Measurements from ENCODE around the gene ACP5.

Gene ACP5

GRCh38 chr19:11563532-11563931 lies 13.9 kb downstream of the ACP5 start:
- Histone ChIP-seq H4K20me1 (ENCODE audit: insufficient read depth) (no peaks in the 10 kb centered on the region), H3K27ac (no peak overlapping the region), H3K9ac (no peak overlapping the region), H2AFZ (ENCODE audit: low read depth) (no peak overlapping the region), H3K27me3 (ENCODE audit: insufficient read depth, low read depth) (no peaks in the 10 kb centered on the region), H3K4me3 (IDR thresholded peaks at IDR 0.05; ENCODE audit: insufficient read depth, low read depth, low read length) (no peak overlapping the region), H3K36me3 (ENCODE audit: insufficient read depth) (no peaks in the 10 kb centered on the region), H3K4me1 (ENCODE audit: low read depth, poor library complexity, severe bottlenecking) (peaks cover 6% of the 10 kb centered on the region), H3K79me2 (ENCODE audit: insufficient read depth, low read depth) (peaks cover 2% of the 10 kb centered on the region), H3K4me2 (no peak overlapping the region)
- no peak for TF ChIP-seq CTCF (conservative IDR thresholded peaks at IDR 0.05; ENCODE audit: low read depth, low read length)

- Histone ChIP-seq H3K27me3 (ENCODE audit: insufficient read depth, low read depth) (no peaks in the 10 kb centered on the region), H2AFZ (ENCODE audit: low read depth) (no peak overlapping the region), H3K9ac (no peak overlapping the region), H3K4me2 (no peak overlapping the region; the same call in 1 of the 2 replicates), H3K79me2 (ENCODE audit: insufficient read depth, low read depth) (peaks cover 12% of the 10 kb centered on the region), H3K36me3 (ENCODE audit: insufficient read depth) (no peaks in the 10 kb centered on the region), H3K4me3 (IDR thresholded peaks at IDR 0.05; ENCODE audit: insufficient read depth, low read depth, low read length) (no peak overlapping the region), H3K27ac (no peak overlapping the region), H3K4me1 (ENCODE audit: low read depth, poor library complexity, severe bottlenecking) (peaks cover 12% of the 10 kb centered on the region), H4K20me1 (ENCODE audit: insufficient read depth) (no peaks in the 10 kb centered on the region)
- TF ChIP-seq CTCF (conservative IDR thresholded peaks at IDR 0.05; ENCODE audit: low read depth, low read length): peak; percentile 70
These were observed 16.9 kb downstream of the ACP5 start for GRCh38 chr19:11560404-11561051.

GRCh38 chr19:11558881-11559828 lies 18.3 kb downstream of the ACP5 start, which contains the start of gene ELOF1:
Gene ELOF1 (minus strand): TSS chr19:11559230. CDS start chr19:11554347, 4,883 bp downstream.
- H3K4me3 ChIP-seq (IDR thresholded peaks at IDR 0.05; ENCODE audit: insufficient read depth, low read depth, low read length): no peak within 1 kb of the TSS
- H2AFZ ChIP-seq (ENCODE audit: low read depth): peak within 1 kb of the TSS; percentile 92
- H3K9ac ChIP-seq: peak within 1 kb of the TSS; percentile 40; the same call in 1 of the 2 replicates
- H3K36me3 ChIP-seq (ENCODE audit: insufficient read depth): no peaks in the 10 kb centered on the region
- TF ChIP-seq CTCF (conservative IDR thresholded peaks at IDR 0.05; ENCODE audit: low read depth, low read length): no peak
- H4K20me1 ChIP-seq (ENCODE audit: insufficient read depth): no peaks in the 10 kb centered on the region
- no peaks in the 10 kb centered on the region for H3K27me3 ChIP-seq (ENCODE audit: insufficient read depth, low read depth)
- peak within 1 kb of the TSS; percentile 44; the same call in 1 of the 2 replicates for H3K27ac ChIP-seq
- peak within 1 kb of the TSS; percentile 72 for H3K4me2 ChIP-seq
- H3K4me1 ChIP-seq (ENCODE audit: low read depth, poor library complexity, severe bottlenecking): peaks cover 12% of the 10 kb centered on the region
- H3K79me2 ChIP-seq (ENCODE audit: insufficient read depth, low read depth): peaks cover 12% of the 10 kb centered on the region

- Histone ChIP-seq H3K4me3 (IDR thresholded peaks at IDR 0.05; ENCODE audit: insufficient read depth, low read depth, low read length) (no peak overlapping the region), H3K27me3 (ENCODE audit: insufficient read depth, low read depth) (no peaks in the 10 kb centered on the region), H3K4me1 (ENCODE audit: low read depth, poor library complexity, severe bottlenecking) (peaks cover 12% of the 10 kb centered on the region), H3K4me2 (no peak overlapping the region), H3K27ac (no peak overlapping the region), H2AFZ (ENCODE audit: low read depth) (no peak overlapping the region), H3K36me3 (ENCODE audit: insufficient read depth) (no peaks in the 10 kb centered on the region), H3K9ac (no peak overlapping the region), H3K79me2 (ENCODE audit: insufficient read depth, low read depth) (peaks cover 12% of the 10 kb centered on the region), H4K20me1 (ENCODE audit: insufficient read depth) (no peaks in the 10 kb centered on the region)
- TF ChIP-seq CTCF (conservative IDR thresholded peaks at IDR 0.05; ENCODE audit: low read depth, low read length): no peak
These were observed 20.6 kb downstream of the ACP5 start for GRCh38 chr19:11556634-11557420.

Measured in KMS-11 (cell line).